ENCODE data around the gene ATP8A2. TPM values are rescaled to one million over a fixed set of nuclear protein-coding genes. Genes with fewer than 3 reads are reported as not detected.
A peak's percentile ranks its signal among the peaks of the same experiment; 100 is the strongest.
"Not testable (repeated sequence)": the region's sequence is repeated elsewhere in the genome, so short reads cannot be mapped to it uniquely, and the experiment has no call there.

Gene ATP8A2
- total RNA-seq, 1 experiment from 2014 or later = not detected

GRCh38 chr13:26069642-26070041 is 697.9 kb downstream of the ATP8A2 start:
- POLR2A ChIA-PET; H3K9me3 ChIP-seq (ENCODE audit: control insufficient read depth, insufficient read depth, low read depth, low read length); H3K27me3 ChIP-seq (ENCODE audit: control insufficient read depth, insufficient read depth, low read length); H3K36me3 ChIP-seq (ENCODE audit: control insufficient read depth, insufficient read depth, low read length); in situ Hi-C loops (cut with HindIII; ENCODE audit: low pct_unique_long_range_greater_than_20kb, low sequenced_read_pairs); BruUV-seq (replicated peaks); ATAC-seq; DNase-seq (ENCODE audit: low read depth, low spot score); CTCF ChIA-PET; H3K4me3 ChIP-seq (ENCODE audit: low read depth in 2 of 2, low read length in 2 of 2); H3K4me1 ChIP-seq (ENCODE audit: control insufficient read depth, insufficient read depth, low read length); H3K27ac ChIP-seq (ENCODE audit: low read length): not testable (repeated sequence)
- intact Hi-C loops (cut with micrococcal nuclease; ENCODE audit: unreplicated experiment) = loop anchor here (10.0 kb wide), 1 partner anchor 315 kb away; no protein-coding TSS in a partner anchor

DNA sequence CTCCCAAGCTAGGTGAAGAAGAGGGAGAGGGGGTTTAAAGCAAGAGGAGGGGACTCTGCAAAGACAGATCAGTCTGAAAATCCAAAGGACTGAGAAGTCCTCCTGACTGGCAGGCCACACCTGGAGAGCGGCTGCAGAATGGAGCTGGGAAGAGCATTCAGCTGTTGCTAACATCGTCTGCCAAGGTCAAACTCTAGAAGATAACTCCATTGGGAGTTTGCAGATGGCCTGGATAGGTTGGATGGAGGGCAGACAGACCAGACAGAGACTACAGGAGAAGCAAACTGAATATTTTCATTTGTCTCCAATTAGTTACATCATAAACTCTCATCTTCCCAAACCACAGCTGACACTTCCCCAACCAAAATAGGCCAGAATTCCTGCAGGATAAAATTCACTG is 699.9 kb downstream of the ATP8A2 start:
- no peak overlapping the region for H3K4me3 ChIP-seq (ENCODE audit: low read depth in 2 of 2, low read length in 2 of 2)
- no peaks in the 10 kb centered on the region for H3K4me1 ChIP-seq (ENCODE audit: control insufficient read depth, insufficient read depth, low read length)
- in situ Hi-C loops (cut with HindIII; ENCODE audit: low pct_unique_long_range_greater_than_20kb, low sequenced_read_pairs) = no loop called here
- no peaks in the 10 kb centered on the region for H3K9me3 ChIP-seq (ENCODE audit: control insufficient read depth, insufficient read depth, low read depth, low read length)
- no peak overlapping the region for H3K27ac ChIP-seq (ENCODE audit: low read length)
- intact Hi-C loops (cut with micrococcal nuclease; ENCODE audit: unreplicated experiment) = no loop called here
- ATAC-seq (no peak), DNase-seq (ENCODE audit: low read depth, low spot score) (no peak)
- POLR2A ChIA-PET = no interaction called here
- H3K36me3 ChIP-seq (ENCODE audit: control insufficient read depth, insufficient read depth, low read length) = no peaks in the 10 kb centered on the region
- TF ChIP-seq SIN3A (IDR thresholded peaks at IDR 0.05; ENCODE audit: borderline replicate concordance, insufficient read depth, low read depth, low read length) (no peak), CTCF (IDR thresholded peaks at IDR 0.05) (no peak), TCF7L2 (IDR thresholded peaks at IDR 0.05; ENCODE audit: low read depth, low read length) (no peak), POLR2AphosphoS5 (IDR thresholded peaks at IDR 0.05; ENCODE audit: low read depth, low read length) (no peak)
- TF ChIP-seq, protein P1, sequence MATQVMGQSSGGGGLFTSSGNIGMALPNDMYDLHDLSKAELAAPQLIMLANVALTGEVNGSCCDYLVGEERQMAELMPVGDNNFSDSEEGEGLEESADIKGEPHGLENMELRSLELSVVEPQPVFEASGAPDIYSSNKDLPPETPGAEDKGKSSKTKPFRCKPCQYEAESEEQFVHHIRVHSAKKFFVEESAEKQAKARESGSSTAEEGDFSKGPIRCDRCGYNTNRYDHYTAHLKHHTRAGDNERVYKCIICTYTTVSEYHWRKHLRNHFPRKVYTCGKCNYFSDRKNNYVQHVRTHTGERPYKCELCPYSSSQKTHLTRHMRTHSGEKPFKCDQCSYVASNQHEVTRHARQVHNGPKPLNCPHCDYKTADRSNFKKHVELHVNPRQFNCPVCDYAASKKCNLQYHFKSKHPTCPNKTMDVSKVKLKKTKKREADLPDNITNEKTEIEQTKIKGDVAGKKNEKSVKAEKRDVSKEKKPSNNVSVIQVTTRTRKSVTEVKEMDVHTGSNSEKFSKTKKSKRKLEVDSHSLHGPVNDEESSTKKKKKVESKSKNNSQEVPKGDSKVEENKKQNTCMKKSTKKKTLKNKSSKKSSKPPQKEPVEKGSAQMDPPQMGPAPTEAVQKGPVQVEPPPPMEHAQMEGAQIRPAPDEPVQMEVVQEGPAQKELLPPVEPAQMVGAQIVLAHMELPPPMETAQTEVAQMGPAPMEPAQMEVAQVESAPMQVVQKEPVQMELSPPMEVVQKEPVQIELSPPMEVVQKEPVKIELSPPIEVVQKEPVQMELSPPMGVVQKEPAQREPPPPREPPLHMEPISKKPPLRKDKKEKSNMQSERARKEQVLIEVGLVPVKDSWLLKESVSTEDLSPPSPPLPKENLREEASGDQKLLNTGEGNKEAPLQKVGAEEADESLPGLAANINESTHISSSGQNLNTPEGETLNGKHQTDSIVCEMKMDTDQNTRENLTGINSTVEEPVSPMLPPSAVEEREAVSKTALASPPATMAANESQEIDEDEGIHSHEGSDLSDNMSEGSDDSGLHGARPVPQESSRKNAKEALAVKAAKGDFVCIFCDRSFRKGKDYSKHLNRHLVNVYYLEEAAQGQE (IDR thresholded peaks at IDR 0.05; ENCODE audit: insufficient read depth in 1 of 2, low read depth in 2 of 2, low read length in 1 of 2) = no peak
- no peaks in the 10 kb centered on the region for H3K27me3 ChIP-seq (ENCODE audit: control insufficient read depth, insufficient read depth, low read length)
- no TSS peak for BruUV-seq (replicated peaks)
- CTCF ChIA-PET = no interaction called here

- in situ Hi-C loops (cut with HindIII; ENCODE audit: low pct_unique_long_range_greater_than_20kb, low sequenced_read_pairs); intact Hi-C loops (cut with micrococcal nuclease; ENCODE audit: unreplicated experiment); POLR2A ChIA-PET; H3K4me3 ChIP-seq (ENCODE audit: low read depth in 2 of 2, low read length in 2 of 2); DNase-seq (ENCODE audit: low read depth, low spot score); H3K9me3 ChIP-seq (ENCODE audit: control insufficient read depth, insufficient read depth, low read depth, low read length); BruUV-seq (replicated peaks); CTCF ChIA-PET; H3K27me3 ChIP-seq (ENCODE audit: control insufficient read depth, insufficient read depth, low read length); H3K4me1 ChIP-seq (ENCODE audit: control insufficient read depth, insufficient read depth, low read length); H3K27ac ChIP-seq (ENCODE audit: low read length); H3K36me3 ChIP-seq (ENCODE audit: control insufficient read depth, insufficient read depth, low read length): not testable (repeated sequence)
- peak; percentile 77 for TF ChIP-seq CTCF (IDR thresholded peaks at IDR 0.05)
- ATAC-seq = peak; percentile 91
Observed at GRCh38 chr13:26072335-26072734, 700.6 kb downstream of the ATP8A2 start.

Data from Panc1 (cell line).